Liver (tissue), 3 donors: ENCODE results near the gene GBGT1.

Experiments used
- REST ChIP-seq: IDR thresholded peaks from 2 replicates; pipeline ENCODE4 v1.6.1; 2016; ENCODE audit warnings: antibody characterized with exemption, mild to moderate bottlenecking
- TF ChIP-seq, protein P1 (sequence below): fragments of 150-350 bp; IDR thresholded peaks from 2 replicates; pipeline ENCODE4 v1.5.1; 2017; ENCODE audit warnings: improper control_type of control experiment, low read depth, low read length; ENCODE audit not compliant: missing input control
- TF ChIP-seq, protein P2 (sequence below): IDR thresholded peaks from 2 replicates; pipeline ENCODE4 v1.6.1; 2016; ENCODE audit warnings: antibody characterized with exemption
- TF ChIP-seq, protein P3 (sequence below): IDR thresholded peaks from 2 replicates; pipeline ENCODE4 v1.6.1; 2016; ENCODE audit warnings: antibody characterized with exemption
- donor health status: healthy.
- donor health status: healthy.

DNA sequence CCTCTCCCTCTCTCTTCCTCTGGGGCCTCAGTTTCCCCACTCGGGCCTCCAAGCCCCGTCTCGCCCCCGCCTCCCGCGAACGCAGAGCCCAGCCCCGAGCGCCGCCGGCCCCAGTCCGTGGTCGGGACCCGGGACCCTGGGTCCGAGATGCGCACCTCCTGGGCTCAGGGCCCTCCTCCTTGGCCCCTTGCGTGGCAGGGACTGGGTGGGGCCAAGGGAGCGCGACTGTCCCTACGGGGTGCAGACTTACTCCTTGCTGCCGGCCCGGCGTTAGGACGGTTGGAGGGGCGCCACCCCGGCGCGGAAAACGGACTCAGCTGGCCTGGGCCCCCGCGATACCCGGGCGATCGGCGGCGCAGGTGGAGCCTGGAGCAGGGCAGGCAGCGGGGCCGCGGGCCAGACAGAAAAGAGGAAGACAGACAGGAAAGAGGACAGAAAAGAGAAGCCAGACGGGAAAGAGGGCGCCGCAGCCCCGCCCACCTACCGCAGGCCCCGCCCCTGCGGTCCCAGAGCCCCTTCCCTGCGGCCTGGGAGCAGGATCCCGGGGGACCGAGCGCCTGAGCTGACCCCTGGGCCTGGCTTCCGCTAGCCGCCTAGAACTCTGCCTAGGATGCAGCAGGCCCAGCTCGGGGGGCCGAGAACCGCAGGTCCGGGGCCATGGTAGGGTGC, at the start of gene GBGT1:
- TF ChIP-seq, protein P1, sequence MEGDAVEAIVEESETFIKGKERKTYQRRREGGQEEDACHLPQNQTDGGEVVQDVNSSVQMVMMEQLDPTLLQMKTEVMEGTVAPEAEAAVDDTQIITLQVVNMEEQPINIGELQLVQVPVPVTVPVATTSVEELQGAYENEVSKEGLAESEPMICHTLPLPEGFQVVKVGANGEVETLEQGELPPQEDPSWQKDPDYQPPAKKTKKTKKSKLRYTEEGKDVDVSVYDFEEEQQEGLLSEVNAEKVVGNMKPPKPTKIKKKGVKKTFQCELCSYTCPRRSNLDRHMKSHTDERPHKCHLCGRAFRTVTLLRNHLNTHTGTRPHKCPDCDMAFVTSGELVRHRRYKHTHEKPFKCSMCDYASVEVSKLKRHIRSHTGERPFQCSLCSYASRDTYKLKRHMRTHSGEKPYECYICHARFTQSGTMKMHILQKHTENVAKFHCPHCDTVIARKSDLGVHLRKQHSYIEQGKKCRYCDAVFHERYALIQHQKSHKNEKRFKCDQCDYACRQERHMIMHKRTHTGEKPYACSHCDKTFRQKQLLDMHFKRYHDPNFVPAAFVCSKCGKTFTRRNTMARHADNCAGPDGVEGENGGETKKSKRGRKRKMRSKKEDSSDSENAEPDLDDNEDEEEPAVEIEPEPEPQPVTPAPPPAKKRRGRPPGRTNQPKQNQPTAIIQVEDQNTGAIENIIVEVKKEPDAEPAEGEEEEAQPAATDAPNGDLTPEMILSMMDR: no peak
- TF ChIP-seq, protein P2, sequence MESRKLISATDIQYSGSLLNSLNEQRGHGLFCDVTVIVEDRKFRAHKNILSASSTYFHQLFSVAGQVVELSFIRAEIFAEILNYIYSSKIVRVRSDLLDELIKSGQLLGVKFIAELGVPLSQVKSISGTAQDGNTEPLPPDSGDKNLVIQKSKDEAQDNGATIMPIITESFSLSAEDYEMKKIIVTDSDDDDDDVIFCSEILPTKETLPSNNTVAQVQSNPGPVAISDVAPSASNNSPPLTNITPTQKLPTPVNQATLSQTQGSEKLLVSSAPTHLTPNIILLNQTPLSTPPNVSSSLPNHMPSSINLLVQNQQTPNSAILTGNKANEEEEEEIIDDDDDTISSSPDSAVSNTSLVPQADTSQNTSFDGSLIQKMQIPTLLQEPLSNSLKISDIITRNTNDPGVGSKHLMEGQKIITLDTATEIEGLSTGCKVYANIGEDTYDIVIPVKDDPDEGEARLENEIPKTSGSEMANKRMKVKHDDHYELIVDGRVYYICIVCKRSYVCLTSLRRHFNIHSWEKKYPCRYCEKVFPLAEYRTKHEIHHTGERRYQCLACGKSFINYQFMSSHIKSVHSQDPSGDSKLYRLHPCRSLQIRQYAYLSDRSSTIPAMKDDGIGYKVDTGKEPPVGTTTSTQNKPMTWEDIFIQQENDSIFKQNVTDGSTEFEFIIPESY: no peak
- TF ChIP-seq, protein P3, sequence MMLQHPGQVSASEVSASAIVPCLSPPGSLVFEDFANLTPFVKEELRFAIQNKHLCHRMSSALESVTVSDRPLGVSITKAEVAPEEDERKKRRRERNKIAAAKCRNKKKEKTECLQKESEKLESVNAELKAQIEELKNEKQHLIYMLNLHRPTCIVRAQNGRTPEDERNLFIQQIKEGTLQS: no peak
- no peak for TF ChIP-seq REST
